Right lobe of liver (tissue), 4 donors: ENCODE data around the gene ADCY1.

Experiments used
- POLR2A ChIP-seq: fragments of 450-650 bp; IDR thresholded peaks from one replicate; pipeline ENCODE4 v1.6.1; 2017; ENCODE audit warnings: antibody characterized with exemption, mild to moderate bottlenecking
- TF ChIP-seq, protein P1 (sequence below), 4 donors: fragments of 200-600 bp in 3 of 4; fragments of 450-650 bp in 1 of 4; IDR thresholded peaks; one replicate each; pipeline versions ENCODE4 v1.5.1 to v1.8.0; 2016 to 2022; ENCODE audit warnings: antibody characterized with exemption in 4 of 4, mild to moderate bottlenecking in 2 of 4
- donor health status: DM: no; HTN: no; CAD: no.
- donor health status: DM: no; HTN: no; CAD: no.
- donor health status: DM: no; HTN: yes; CAD: no.

DNA sequence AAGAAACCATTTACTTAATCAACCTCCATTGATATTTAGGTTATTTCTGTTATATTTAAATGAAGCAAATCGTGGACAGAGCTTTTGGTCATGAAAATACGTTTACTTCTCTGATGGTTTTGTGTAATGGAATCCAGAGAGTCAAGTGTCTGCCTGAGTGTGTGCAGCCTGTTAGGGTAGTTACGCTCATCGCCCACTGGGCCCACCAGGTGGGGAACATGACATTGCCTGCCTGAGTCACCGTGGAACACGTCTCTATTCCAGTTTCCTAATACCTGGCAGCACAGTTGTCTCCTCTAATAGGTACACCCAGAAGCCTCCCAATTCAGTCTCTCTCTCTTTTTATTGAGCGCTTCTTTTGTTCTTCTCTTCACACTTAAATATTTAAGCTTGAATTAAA, 91.0 kb downstream of the ADCY1 start:
- no peak for TF ChIP-seq POLR2A
- TF ChIP-seq, protein P1, sequence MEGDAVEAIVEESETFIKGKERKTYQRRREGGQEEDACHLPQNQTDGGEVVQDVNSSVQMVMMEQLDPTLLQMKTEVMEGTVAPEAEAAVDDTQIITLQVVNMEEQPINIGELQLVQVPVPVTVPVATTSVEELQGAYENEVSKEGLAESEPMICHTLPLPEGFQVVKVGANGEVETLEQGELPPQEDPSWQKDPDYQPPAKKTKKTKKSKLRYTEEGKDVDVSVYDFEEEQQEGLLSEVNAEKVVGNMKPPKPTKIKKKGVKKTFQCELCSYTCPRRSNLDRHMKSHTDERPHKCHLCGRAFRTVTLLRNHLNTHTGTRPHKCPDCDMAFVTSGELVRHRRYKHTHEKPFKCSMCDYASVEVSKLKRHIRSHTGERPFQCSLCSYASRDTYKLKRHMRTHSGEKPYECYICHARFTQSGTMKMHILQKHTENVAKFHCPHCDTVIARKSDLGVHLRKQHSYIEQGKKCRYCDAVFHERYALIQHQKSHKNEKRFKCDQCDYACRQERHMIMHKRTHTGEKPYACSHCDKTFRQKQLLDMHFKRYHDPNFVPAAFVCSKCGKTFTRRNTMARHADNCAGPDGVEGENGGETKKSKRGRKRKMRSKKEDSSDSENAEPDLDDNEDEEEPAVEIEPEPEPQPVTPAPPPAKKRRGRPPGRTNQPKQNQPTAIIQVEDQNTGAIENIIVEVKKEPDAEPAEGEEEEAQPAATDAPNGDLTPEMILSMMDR (IDR thresholded peaks at IDR 0.05) = no peak
